ENCODE measurements around the gene EPHA4.

EPHA4 gene

GRCh38 chr2:221569425-221569845, 2.7 kb downstream of the EPHA4 start:
- Histone ChIP-seq H3K4me2 (ENCODE audit: low read length) (no peak overlapping the region), H4K20me1 (ENCODE audit: insufficient read depth, low read length) (no peaks in the 10 kb centered on the region), H2AFZ (ENCODE audit: low read depth, low read length) (no peak overlapping the region), H3K9me3 (ENCODE audit: insufficient read depth, low read length) (no peaks in the 10 kb centered on the region), H3K27ac (ENCODE audit: low read length) (no peak overlapping the region), H3K9ac (ENCODE audit: low read length) (no peak overlapping the region), H3K36me3 (replicated peaks; ENCODE audit: low read depth, low read length) (no peaks in the 10 kb centered on the region), H3K79me2 (ENCODE audit: low read length) (peaks cover 8% of the 10 kb centered on the region; the same call in 1 of the 2 replicates), H3K4me1 (ENCODE audit: low read length) (peaks cover 2% of the 10 kb centered on the region), H3K4me3 (ENCODE audit: low read length) (no peak overlapping the region), H3K27me3 (ENCODE audit: low read depth, low read length) (no peaks in the 10 kb centered on the region)
- no peak for TF ChIP-seq EZH2phosphoT487 (IDR thresholded peaks at IDR 0.05; ENCODE audit: low read depth)
- TF ChIP-seq CTCF (IDR thresholded peaks at IDR 0.05; ENCODE audit: low read depth, low read length): no peak

GRCh38 chr2:221568299-221568698, 3.8 kb downstream of the EPHA4 start:
- H4K20me1 ChIP-seq (ENCODE audit: insufficient read depth, low read length): no peaks in the 10 kb centered on the region
- no peaks in the 10 kb centered on the region for H3K27me3 ChIP-seq (ENCODE audit: low read depth, low read length)
- no peak overlapping the region for H3K4me3 ChIP-seq (ENCODE audit: low read length)
- peaks cover 8% of the 10 kb centered on the region; the same call in 1 of the 2 replicates for H3K79me2 ChIP-seq (ENCODE audit: low read length)
- H3K4me1 ChIP-seq (ENCODE audit: low read length): no peaks in the 10 kb centered on the region
- no peak for TF ChIP-seq CTCF (IDR thresholded peaks at IDR 0.05; ENCODE audit: low read depth, low read length)
- TF ChIP-seq EZH2phosphoT487 (IDR thresholded peaks at IDR 0.05; ENCODE audit: low read depth): no peak
- H3K27ac ChIP-seq (ENCODE audit: low read length): no peak overlapping the region
- no peak overlapping the region for H2AFZ ChIP-seq (ENCODE audit: low read depth, low read length)
- H3K4me2 ChIP-seq (ENCODE audit: low read length): no peak overlapping the region
- no peaks in the 10 kb centered on the region for H3K9me3 ChIP-seq (ENCODE audit: insufficient read depth, low read length)
- H3K36me3 ChIP-seq (replicated peaks; ENCODE audit: low read depth, low read length): no peaks in the 10 kb centered on the region
- no peak overlapping the region for H3K9ac ChIP-seq (ENCODE audit: low read length)

GRCh38 chr2:221567809-221568208, 4.3 kb downstream of the EPHA4 start:
- H3K9ac ChIP-seq (ENCODE audit: low read length): no peak overlapping the region
- H3K4me3 ChIP-seq (ENCODE audit: low read length): no peak overlapping the region
- no peaks in the 10 kb centered on the region for H3K27me3 ChIP-seq (ENCODE audit: low read depth, low read length)
- H3K4me2 ChIP-seq (ENCODE audit: low read length): no peak overlapping the region
- no peak overlapping the region for H2AFZ ChIP-seq (ENCODE audit: low read depth, low read length)
- no peaks in the 10 kb centered on the region for H4K20me1 ChIP-seq (ENCODE audit: insufficient read depth, low read length)
- no peak overlapping the region for H3K27ac ChIP-seq (ENCODE audit: low read length)
- H3K4me1 ChIP-seq (ENCODE audit: low read length): no peaks in the 10 kb centered on the region
- H3K9me3 ChIP-seq (ENCODE audit: insufficient read depth, low read length): no peaks in the 10 kb centered on the region
- H3K36me3 ChIP-seq (replicated peaks; ENCODE audit: low read depth, low read length): no peaks in the 10 kb centered on the region
- peaks cover 8% of the 10 kb centered on the region; the same call in 1 of the 2 replicates for H3K79me2 ChIP-seq (ENCODE audit: low read length)
- TF ChIP-seq CTCF (IDR thresholded peaks at IDR 0.05; ENCODE audit: low read depth, low read length) (no peak), EZH2phosphoT487 (IDR thresholded peaks at IDR 0.05; ENCODE audit: low read depth) (no peak)

GRCh38 chr2:221567231-221567760, 4.8 kb downstream of the EPHA4 start:
- H3K4me1 ChIP-seq (ENCODE audit: low read length): no peaks in the 10 kb centered on the region
- H3K27ac ChIP-seq (ENCODE audit: low read length): no peak overlapping the region
- H4K20me1 ChIP-seq (ENCODE audit: insufficient read depth, low read length): no peaks in the 10 kb centered on the region
- H2AFZ ChIP-seq (ENCODE audit: low read depth, low read length): no peak overlapping the region
- no peak overlapping the region for H3K9ac ChIP-seq (ENCODE audit: low read length)
- H3K4me2 ChIP-seq (ENCODE audit: low read length): no peak overlapping the region
- H3K36me3 ChIP-seq (replicated peaks; ENCODE audit: low read depth, low read length): no peaks in the 10 kb centered on the region
- no peak for TF ChIP-seq EZH2phosphoT487 (IDR thresholded peaks at IDR 0.05; ENCODE audit: low read depth)
- no peak for TF ChIP-seq CTCF (IDR thresholded peaks at IDR 0.05; ENCODE audit: low read depth, low read length)
- H3K79me2 ChIP-seq (ENCODE audit: low read length): peaks cover 8% of the 10 kb centered on the region; the same call in 1 of the 2 replicates
- no peaks in the 10 kb centered on the region for H3K27me3 ChIP-seq (ENCODE audit: low read depth, low read length)
- H3K9me3 ChIP-seq (ENCODE audit: insufficient read depth, low read length): no peaks in the 10 kb centered on the region
- H3K4me3 ChIP-seq (ENCODE audit: low read length): no peak overlapping the region
